ENCODE results near the gene HARBI1. TPM values are rescaled to one million over a fixed set of nuclear protein-coding genes. Genes with fewer than 3 reads are reported as not detected.

Gene HARBI1
- total RNA-seq, 2 experiments from 2014 or later = 18.2 to 18.7 TPM

- POLR2A ChIA-PET = interaction anchor here (0.7 to 1.2 kb wide), 2 partner anchors 10 to 17 kb away, joined by 3 read pairs; no protein-coding TSS in a partner anchor
Observed at GRCh38 chr11:46553814-46554212, 63.2 kb downstream of the HARBI1 start.

More at GRCh38 chr11:46553814-46554212, 63.2 kb downstream of the HARBI1 start:
- Histone ChIP-seq H3K36me3 (ENCODE audit: insufficient read depth, low read length) (peaks cover 6% of the 10 kb centered on the region), H3K4me3 (ENCODE audit: low read length) (no peak overlapping the region), H3K27ac (ENCODE audit: low read depth in 1 of 2, low read length in 2 of 2) (peak overlapping the region in 1 of 2 donors; percentile 38), H3K4me1 (ENCODE audit: insufficient read depth, low read length) (peaks cover 30% of the 10 kb centered on the region), H3K9me3 (ENCODE audit: control insufficient read depth in 1 of 2, insufficient read depth in 1 of 2, low read length in 2 of 2) (no peaks in the 10 kb centered on the region), H3K27me3 (ENCODE audit: control insufficient read depth in 1 of 2, insufficient read depth in 2 of 2, low read length in 2 of 2) (no peaks in the 10 kb centered on the region)
- Mint-ChIP-seq H3K36me3 (ENCODE audit: low read depth) (no peaks in the 10 kb centered on the region), H3K27ac (peak overlapping the region; percentile 38), H3K9me3 (no peaks in the 10 kb centered on the region), H3K4me1 (ENCODE audit: low read depth) (peaks cover 57% of the 10 kb centered on the region), H3K4me3 (no peak overlapping the region), H3K27me3 (no peaks in the 10 kb centered on the region)
- no peak for ATAC-seq (ENCODE audit: poor library complexity)
- intact Hi-C loops (cut with DNase I, micrococcal nuclease) = loop anchor here in 1 of 2 experiments (10.0 kb wide), 1 partner anchor 61 kb away; the partner anchor contains the start of genes ATG13 and HARBI1
- DNase-seq = no peak
- CTCF ChIA-PET = no interaction called here
- no peak for TF ChIP-seq CTCF (IDR thresholded peaks at IDR 0.05)

Other genes starting within 250 kb of the HARBI1 start
- 1 to 10 TPM; 5.5 to 6.5 TPM for gene MDK, start 235.6 kb downstream of the HARBI1 start, total RNA-seq
- 1 to 10 TPM; 3.2 to 3.7 TPM for gene CHRM4, start 225.5 kb downstream of the HARBI1 start, total RNA-seq
- 10 to 100 TPM; 29.4 to 31.9 TPM for gene AMBRA1, start 23.2 kb downstream of the HARBI1 start, total RNA-seq
- gene ATG13, start 326 bp upstream of the HARBI1 start, total RNA-seq = 100 to 1,000 TPM in 1 of 2 experiments, 10 to 100 TPM in 1; 95.7 to 102 TPM
- 10 to 100 TPM; 33.7 to 36.3 TPM for gene ARHGAP1, start 83.4 kb upstream of the HARBI1 start, total RNA-seq
- gene ZNF408, start 83.8 kb upstream of the HARBI1 start, total RNA-seq = 10 to 100 TPM; 22.7 to 23.0 TPM
- gene F2, start 102.0 kb upstream of the HARBI1 start, total RNA-seq = not detected
- gene CKAP5, start 229.1 kb upstream of the HARBI1 start, total RNA-seq = 10 to 100 TPM; 23.2 to 26.9 TPM